Activated CD8-positive, alpha-beta memory T cell treated with anti-CD3 and anti-CD28 coated beads for 4 hours (primary cell): ENCODE measurements around the gene CAMK1D.

Source experiments
- DNase-seq, 2 donors: peaks; one replicate each; pipeline ENCODE4 v3.0.0-alpha.2; 2020; ENCODE audit warnings: low read depth in 2 of 2

Gene CAMK1D

DNA sequence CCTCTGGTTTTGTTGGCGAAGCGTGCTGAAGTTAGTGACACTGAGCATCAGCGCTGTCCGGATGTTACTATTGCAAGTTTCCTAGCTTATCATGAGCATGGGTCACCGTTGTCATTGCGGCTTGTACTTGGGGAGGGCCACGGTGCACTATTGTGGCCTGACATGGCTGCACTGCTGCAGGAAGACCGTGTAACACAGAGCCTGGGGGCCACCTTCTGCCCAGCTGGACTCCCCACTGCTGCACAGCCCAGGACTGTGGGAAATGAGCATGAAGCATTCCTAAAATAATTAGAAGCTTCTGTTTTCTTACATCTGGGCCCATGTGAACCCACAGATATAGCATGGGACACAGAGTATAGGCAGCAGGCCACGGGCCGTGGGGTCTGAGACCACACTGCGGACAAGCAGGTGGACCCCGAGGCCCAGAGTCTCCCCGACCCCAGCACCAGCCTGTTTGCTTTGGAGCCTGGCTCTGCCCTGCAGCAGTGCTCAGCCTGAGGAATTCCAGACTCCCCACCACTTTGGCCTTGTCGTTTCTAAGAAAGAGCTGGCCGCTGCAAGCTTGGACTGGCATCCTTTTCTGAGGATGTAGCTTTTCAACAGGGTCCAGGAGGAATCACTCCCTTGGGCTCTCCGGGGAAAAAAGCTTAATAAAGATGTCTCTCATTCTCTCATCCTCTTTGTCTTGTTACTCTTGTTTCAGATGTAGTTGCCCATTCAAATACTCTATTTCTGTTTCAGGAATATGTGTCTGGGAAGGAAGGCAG is 473.0 kb downstream of the CAMK1D start:
- no peak for DNase-seq

- DNase-seq: no peak
Measured at GRCh38 chr10:12822893-12823170, 473.5 kb downstream of the CAMK1D start.

GRCh38 chr10:12823328-12823727 is 474.0 kb downstream of the CAMK1D start:
- DNase-seq: no peak

GRCh38 chr10:12825260-12825849 is 476.0 kb downstream of the CAMK1D start:
- no peak for DNase-seq

GRCh38 chr10:12826800-12827372 is 477.5 kb downstream of the CAMK1D start:
- DNase-seq: no peak

GRCh38 chr10:12828736-12829135 is 479.4 kb downstream of the CAMK1D start:
- DNase-seq: no peak

DNA sequence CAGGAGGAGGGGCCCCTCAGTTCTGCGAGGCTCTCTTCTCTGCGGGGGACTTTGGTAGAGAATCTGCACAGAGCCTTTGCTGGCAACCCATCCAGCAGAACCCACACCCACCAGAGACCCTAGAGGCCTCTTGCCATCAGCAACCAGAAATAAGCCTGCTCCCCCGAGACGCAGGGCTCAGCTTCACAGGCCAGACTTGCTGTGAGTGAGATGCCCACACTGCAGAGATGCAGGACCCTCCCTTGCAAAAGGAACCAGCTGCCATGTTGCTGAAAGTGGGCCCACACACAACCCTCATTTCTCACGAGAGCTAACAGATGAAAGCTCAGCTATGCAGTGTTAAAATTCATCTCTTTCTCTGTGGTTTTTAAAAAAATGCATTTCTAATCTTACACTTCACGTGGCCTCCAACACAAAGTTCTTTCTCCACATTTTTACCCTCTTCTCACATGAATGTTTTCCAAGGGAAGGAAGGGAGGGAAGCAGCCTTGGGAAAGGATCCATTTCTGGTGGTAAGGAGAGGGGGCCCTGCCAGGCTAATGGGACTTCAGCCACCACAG is 480.6 kb downstream of the CAMK1D start:
- no peak for DNase-seq

DNA sequence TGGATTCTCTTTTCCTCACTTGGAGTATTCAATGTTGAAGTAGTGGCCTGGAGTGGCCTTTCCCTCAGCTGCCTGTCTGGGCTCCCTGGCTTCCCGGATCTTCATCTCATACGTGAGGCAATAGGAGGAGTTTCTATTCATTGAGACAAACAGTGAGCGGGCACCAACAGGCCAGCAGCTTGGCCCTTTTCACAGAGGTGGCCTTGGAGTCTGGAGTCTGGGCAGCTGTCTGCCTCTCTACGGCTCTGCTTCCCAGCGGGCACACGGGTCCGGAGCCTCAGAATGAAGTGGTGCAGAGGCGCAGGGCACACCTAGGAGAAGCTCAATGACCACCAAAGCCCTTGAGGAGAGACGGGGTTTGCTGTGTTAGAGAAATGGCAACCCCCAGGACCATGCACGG is 482.7 kb downstream of the CAMK1D start:
- no peak for DNase-seq

GRCh38 chr10:12833451-12833850 is 484.1 kb downstream of the CAMK1D start:
- no peak for DNase-seq

- no peak for DNase-seq
Measured at GRCh38 chr10:12834116-12834665, 484.8 kb downstream of the CAMK1D start.

DNA sequence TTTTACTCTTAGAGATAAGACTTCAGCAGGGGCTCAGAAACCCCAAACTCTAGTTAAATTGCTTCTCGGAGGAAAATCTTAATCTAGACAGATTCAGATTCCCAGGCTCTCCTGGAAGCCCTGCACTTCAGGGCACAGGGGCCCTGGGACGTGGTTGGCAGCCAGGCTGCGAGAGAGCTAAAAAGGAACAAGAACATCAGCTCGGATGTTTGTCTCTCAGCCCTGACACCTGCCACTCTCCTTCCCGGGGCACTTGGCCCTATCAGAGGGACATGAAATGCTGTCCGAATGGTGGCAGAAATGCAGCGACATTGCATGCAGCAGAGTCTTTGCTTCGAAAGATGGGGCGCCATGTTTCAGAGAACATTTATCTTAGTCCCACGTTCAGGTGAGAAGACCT is 485.4 kb downstream of the CAMK1D start:
- DNase-seq: no peak

- no peak for DNase-seq
Measured at GRCh38 chr10:12835709-12836108, 486.4 kb downstream of the CAMK1D start.

DNA sequence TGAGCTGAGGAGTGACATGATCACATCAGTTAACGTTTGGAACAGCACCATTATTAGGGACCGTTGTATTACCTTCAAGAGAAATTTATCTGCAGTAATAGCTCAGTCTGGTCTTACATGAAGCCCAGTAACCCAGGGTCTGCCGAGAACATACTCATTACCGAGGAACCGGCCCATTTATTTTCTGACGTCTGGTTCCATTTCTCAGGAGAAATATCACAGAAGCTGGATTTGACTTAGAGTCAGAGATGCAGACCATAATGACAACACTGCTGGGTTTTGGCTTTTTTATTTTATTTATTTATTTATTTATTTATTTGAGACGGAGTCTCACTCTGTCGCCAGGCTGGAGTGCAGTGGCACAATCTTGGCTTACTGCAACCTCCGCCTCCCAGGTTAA is 489.0 kb downstream of the CAMK1D start:
- DNase-seq: no peak

DNA sequence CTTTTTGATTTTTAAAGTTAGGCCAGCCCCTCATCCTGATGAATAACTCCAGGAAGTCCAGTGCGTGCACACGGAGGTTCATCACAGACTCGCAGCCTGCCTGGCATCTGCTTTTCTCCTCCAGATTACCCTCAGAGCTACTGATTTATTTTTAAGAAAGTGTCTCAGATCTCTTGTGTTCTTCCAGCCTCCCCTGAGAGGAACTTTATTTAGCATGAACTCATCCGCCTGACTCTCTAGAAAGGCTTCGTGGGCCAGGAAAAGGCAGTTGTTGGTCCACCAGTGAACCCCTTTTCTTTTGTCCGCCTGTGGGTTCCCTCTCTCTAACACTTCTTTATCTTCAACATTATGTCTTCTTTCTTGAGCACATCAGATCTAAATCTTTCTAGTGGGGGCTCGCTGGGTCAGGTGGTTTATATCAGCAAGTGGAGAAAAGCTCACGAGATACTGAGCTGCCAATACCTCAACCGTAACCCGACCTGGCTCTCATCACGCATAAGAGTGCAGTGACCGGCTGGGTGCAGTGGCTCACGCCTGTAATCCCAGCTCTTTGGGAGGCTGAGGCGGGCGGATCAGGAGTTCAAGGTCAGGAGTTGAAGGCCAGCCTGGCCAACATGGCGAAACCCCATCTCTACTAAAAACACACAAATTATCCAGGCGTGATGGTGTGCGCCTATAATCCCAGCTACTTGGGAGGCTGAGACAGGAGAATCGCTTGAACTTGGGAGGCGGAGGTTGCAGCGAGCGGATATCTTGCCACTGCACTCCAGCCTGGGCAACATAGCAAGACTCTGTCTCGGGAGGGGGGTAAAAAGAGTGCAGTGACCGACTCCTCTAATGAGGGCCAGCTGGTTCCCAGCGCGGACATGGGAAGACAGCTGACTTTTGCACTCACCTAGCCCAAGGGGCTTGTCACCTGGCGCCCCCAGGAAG is 489.9 kb downstream of the CAMK1D start:
- no peak for DNase-seq

DNA sequence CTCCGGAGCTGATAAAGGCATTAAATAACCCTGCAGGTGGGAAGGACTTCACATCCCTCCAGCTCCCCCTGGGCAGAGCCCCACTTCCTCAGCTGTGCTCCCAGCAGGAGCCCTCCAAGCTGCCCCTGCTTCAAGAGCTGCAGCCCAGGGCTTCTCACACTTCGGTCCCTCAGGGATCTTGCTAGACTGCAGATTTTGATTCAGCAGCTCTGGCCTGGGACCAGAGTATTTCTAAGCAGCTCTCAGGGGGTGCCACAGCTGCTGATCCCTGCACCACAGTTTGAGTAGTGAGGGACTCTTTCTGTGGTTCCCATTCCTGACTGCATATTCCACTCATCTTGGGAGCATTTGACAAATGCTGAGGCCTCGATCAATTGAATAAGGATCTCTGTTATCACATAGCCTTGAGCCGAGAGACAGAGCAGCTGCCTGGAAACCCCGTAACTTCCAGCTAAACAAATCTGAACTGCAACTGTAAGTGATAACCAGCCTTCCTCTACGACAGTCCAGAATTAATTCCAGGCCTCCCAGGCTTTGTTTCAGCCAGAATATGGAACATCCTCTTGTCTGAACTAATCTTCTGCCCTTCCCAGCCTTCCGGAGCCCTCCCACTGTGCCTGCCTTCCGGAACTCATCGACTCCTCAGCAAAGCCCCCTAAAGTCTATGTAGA is 490.7 kb downstream of the CAMK1D start:
- no peak for DNase-seq

- DNase-seq: no peak
Measured at GRCh38 chr10:12841426-12841825, 492.1 kb downstream of the CAMK1D start.

DNA sequence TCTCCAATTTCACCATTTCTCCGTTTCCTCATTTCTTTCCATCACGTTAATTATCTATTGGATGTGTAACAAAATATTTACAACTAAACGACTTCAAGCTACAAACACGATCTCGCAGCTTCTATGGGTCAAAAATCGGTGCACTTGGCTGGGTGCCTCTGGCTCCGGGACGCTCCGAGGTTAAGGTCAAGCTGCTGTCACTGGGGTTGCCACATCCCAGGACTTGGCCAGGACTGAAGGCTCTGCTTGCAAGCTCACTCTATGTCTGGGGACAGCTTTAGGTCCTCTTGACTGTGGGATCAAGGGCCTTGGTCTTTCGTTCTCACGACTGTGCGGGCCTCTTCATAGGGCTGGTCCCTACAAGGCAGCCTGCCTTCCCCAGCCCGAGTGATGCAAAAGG is 492.5 kb downstream of the CAMK1D start:
- DNase-seq: no peak

DNA sequence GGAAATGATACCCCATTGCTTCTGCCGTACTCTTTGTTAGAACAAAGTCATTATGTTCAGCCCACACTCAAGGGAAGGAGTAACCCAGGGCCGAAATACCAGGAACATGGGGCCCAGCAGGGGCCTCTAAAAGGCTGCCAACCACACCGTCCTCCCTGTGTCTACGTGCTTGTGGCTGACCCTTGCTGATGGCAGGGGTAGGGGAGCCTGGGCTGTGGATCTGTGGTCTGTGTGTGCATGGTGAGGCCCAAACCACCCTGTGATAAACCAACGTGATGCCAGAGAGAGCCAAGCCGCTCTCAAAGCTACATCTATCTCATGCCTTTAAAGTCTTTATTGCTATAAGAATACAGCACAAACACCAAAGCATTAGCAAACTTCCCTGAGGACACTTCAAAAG is 493.0 kb downstream of the CAMK1D start:
- DNase-seq: no peak

- DNase-seq: no peak
Measured at GRCh38 chr10:12843296-12843945, 494.1 kb downstream of the CAMK1D start.

DNA sequence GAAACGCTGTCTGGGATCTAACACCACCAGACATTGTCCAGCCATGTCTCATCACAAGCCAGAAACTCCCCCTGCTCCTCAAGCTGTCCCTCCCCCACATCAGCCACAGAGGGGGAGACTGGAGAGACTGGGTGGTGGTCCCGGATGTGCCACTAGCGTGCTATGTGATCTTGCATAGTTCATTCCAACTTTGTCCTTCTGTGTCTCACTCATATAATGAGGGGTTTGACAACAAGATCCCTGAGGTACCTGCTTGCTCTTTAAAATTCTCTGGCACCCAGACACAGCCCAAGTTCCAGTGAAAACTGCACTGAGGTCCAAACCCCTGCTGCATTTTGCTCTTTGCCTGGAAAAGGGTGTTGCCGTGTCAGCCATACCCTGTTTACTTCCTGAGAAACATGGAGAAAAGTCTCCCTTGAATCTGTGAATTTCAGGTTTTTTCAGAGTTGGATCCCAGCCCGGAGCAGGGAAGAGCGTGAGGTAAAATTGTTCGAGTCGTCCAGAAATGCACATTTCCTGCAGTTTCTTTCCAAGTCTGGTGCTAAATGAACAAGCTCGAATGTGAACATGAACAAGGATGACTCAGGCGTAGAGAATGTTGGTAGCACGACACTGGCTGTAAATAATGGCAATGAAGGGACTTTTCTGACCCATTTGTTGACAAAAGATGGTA is 495.6 kb downstream of the CAMK1D start:
- DNase-seq: no peak
